ENCODE data around the gene WWOX. TPM values are rescaled to one million over a fixed set of nuclear protein-coding genes. Genes with fewer than 3 reads are reported as not detected.
A peak's percentile ranks its signal among the peaks of the same experiment; 100 is the strongest.
"Not testable (repeated sequence)": the region's sequence is repeated elsewhere in the genome, so short reads cannot be mapped to it uniquely, and the experiment has no call there.

Gene WWOX
- total and polyA plus RNA-seq, 3 experiments from 2014 or later: 17.2 to 18.6 (median 18.2) TPM

GRCh38 chr16:79245700-79246099 lies 1146.2 kb downstream of the WWOX start:
- H3K36me3 ChIP-seq (ENCODE audit: insufficient read depth, low read length); H3K4me1 ChIP-seq (ENCODE audit: insufficient read depth, low read length); H3K27ac ChIP-seq (ENCODE audit: low read depth, low read length); H3K4me3 ChIP-seq (ENCODE audit: low read length); DNase-seq; H3K9me3 ChIP-seq (ENCODE audit: low read length); H3K27ac Mint-ChIP-seq; H3K9me3 Mint-ChIP-seq; CTCF ChIA-PET; H3K27me3 Mint-ChIP-seq; H3K4me1 Mint-ChIP-seq; H3K36me3 Mint-ChIP-seq; H3K4me3 Mint-ChIP-seq; H3K27me3 ChIP-seq (ENCODE audit: insufficient read depth, low read length, poor library complexity, severe bottlenecking); POLR2A ChIA-PET: not testable (repeated sequence)

GRCh38 chr16:79247386-79247785 lies 1147.9 kb downstream of the WWOX start:
- POLR2A ChIA-PET: no interaction called here

GRCh38 chr16:79248351-79248750 lies 1148.9 kb downstream of the WWOX start:
- H3K36me3 ChIP-seq (ENCODE audit: insufficient read depth, low read length): no peaks in the 10 kb centered on the region
- H3K27ac ChIP-seq (ENCODE audit: low read depth, low read length): no peak overlapping the region
- no peak overlapping the region for H3K27ac Mint-ChIP-seq
- peaks cover 0 to 2% (median 0%) of the 10 kb centered on the region in 5 donors for H3K9me3 Mint-ChIP-seq
- no peak for DNase-seq
- peaks cover 0 to 3% of the 10 kb centered on the region in 2 donors for H3K27me3 Mint-ChIP-seq
- POLR2A ChIA-PET: no interaction called here
- no peak overlapping the region for H3K4me3 Mint-ChIP-seq
- no peaks in the 10 kb centered on the region for H3K4me1 Mint-ChIP-seq
- CTCF ChIA-PET: no interaction called here
- H3K4me1 ChIP-seq (ENCODE audit: insufficient read depth, low read length): no peaks in the 10 kb centered on the region
- no peaks in the 10 kb centered on the region for H3K36me3 Mint-ChIP-seq
- no peaks in the 10 kb centered on the region for H3K27me3 ChIP-seq (ENCODE audit: insufficient read depth, low read length, poor library complexity, severe bottlenecking)
- no peak overlapping the region for H3K4me3 ChIP-seq (ENCODE audit: low read length)
- H3K9me3 ChIP-seq (ENCODE audit: low read length): no peaks in the 10 kb centered on the region

More at GRCh38 chr16:79247386-79247785, 1147.9 kb downstream of the WWOX start:
- H3K4me1 ChIP-seq (ENCODE audit: insufficient read depth, low read length): no peaks in the 10 kb centered on the region
- CTCF ChIA-PET: no interaction called here
- H3K27ac Mint-ChIP-seq: peak overlapping the region in 1 of 8 donors; percentile 43
- peaks cover 0 to 3% (median 0%) of the 10 kb centered on the region in 3 donors for H3K36me3 Mint-ChIP-seq
- no peaks in the 10 kb centered on the region for H3K9me3 ChIP-seq (ENCODE audit: low read length)
- H3K9me3 Mint-ChIP-seq: peaks cover 0 to 2% (median 0%) of the 10 kb centered on the region in 5 donors
- no peaks in the 10 kb centered on the region for H3K4me1 Mint-ChIP-seq
- no peak for DNase-seq
- no peak overlapping the region for H3K4me3 ChIP-seq (ENCODE audit: low read length)
- no peak overlapping the region for H3K4me3 Mint-ChIP-seq
- no peaks in the 10 kb centered on the region for H3K36me3 ChIP-seq (ENCODE audit: insufficient read depth, low read length)
- H3K27me3 ChIP-seq (ENCODE audit: insufficient read depth, low read length, poor library complexity, severe bottlenecking): no peaks in the 10 kb centered on the region
- peaks cover 0 to 3% of the 10 kb centered on the region in 2 donors for H3K27me3 Mint-ChIP-seq
- no peak overlapping the region for H3K27ac ChIP-seq (ENCODE audit: low read depth, low read length)

- Mint-ChIP-seq H3K27ac (no peak overlapping the region), H3K36me3 (no peaks in the 10 kb centered on the region), H3K9me3 (no peaks in the 10 kb centered on the region), H3K4me3 (no peak overlapping the region), H3K27me3 (peaks cover 0 to 3% of the 10 kb centered on the region in 2 donors), H3K4me1 (no peaks in the 10 kb centered on the region)
- Histone ChIP-seq H3K4me1 (ENCODE audit: insufficient read depth, low read length) (no peaks in the 10 kb centered on the region), H3K9me3 (ENCODE audit: low read length) (no peaks in the 10 kb centered on the region), H3K27ac (ENCODE audit: low read depth, low read length) (no peak overlapping the region), H3K36me3 (ENCODE audit: insufficient read depth, low read length) (no peaks in the 10 kb centered on the region), H3K27me3 (ENCODE audit: insufficient read depth, low read length, poor library complexity, severe bottlenecking) (no peaks in the 10 kb centered on the region), H3K4me3 (ENCODE audit: low read length) (no peak overlapping the region)
- no peak for DNase-seq
- POLR2A ChIA-PET: no interaction called here
- CTCF ChIA-PET: no interaction called here
Measured at GRCh38 chr16:79250502-79251098, 1151.1 kb downstream of the WWOX start.

- Histone ChIP-seq H3K27me3 (ENCODE audit: insufficient read depth, low read length, poor library complexity, severe bottlenecking) (no peaks in the 10 kb centered on the region), H3K4me3 (ENCODE audit: low read length) (no peak overlapping the region), H3K36me3 (ENCODE audit: insufficient read depth, low read length) (no peaks in the 10 kb centered on the region), H3K9me3 (ENCODE audit: low read length) (no peaks in the 10 kb centered on the region), H3K27ac (ENCODE audit: low read depth, low read length) (no peak overlapping the region), H3K4me1 (ENCODE audit: insufficient read depth, low read length) (no peaks in the 10 kb centered on the region)
- Mint-ChIP-seq H3K4me3 (no peak overlapping the region), H3K27ac (no peak overlapping the region), H3K36me3 (no peaks in the 10 kb centered on the region), H3K27me3 (no peaks in the 10 kb centered on the region), H3K9me3 (peaks cover 0 to 2% (median 0%) of the 10 kb centered on the region in 5 donors), H3K4me1 (peaks cover 0 to 9% (median 0%) of the 10 kb centered on the region in 3 donors)
- ChIA-PET POLR2A (no interaction called here), CTCF (no interaction called here)
- no peak for DNase-seq
Measured at GRCh38 chr16:79253100-79253631, 1153.7 kb downstream of the WWOX start.

GRCh38 chr16:79257953-79258490 lies 1158.6 kb downstream of the WWOX start:
- Histone ChIP-seq H3K9me3 (ENCODE audit: low read length) (no peaks in the 10 kb centered on the region), H3K27ac (ENCODE audit: low read depth, low read length) (no peak overlapping the region), H3K27me3 (ENCODE audit: insufficient read depth, low read length, poor library complexity, severe bottlenecking) (no peaks in the 10 kb centered on the region), H3K36me3 (ENCODE audit: insufficient read depth, low read length) (no peaks in the 10 kb centered on the region), H3K4me1 (ENCODE audit: insufficient read depth, low read length) (no peaks in the 10 kb centered on the region), H3K4me3 (ENCODE audit: low read length) (no peak overlapping the region)
- peaks cover 7 to 16% (median 8%) of the 10 kb centered on the region in 3 donors for H3K4me1 Mint-ChIP-seq
- peaks cover 0 to 2% (median 0%) of the 10 kb centered on the region in 5 donors for H3K9me3 Mint-ChIP-seq
- peak overlapping the region in 3 of 8 donors; percentile 28 to 61 (median 39) for H3K27ac Mint-ChIP-seq
- no peaks in the 10 kb centered on the region for H3K36me3 Mint-ChIP-seq
- CTCF ChIA-PET: no interaction called here
- POLR2A ChIA-PET: interaction anchor here (0.7 kb wide), 1 partner anchor 58 kb away, joined by 3 read pairs; no protein-coding TSS in a partner anchor
- H3K27me3 Mint-ChIP-seq: no peaks in the 10 kb centered on the region
- DNase-seq: no peak
- no peak overlapping the region for H3K4me3 Mint-ChIP-seq

- Mint-ChIP-seq H3K27ac (peak overlapping the region in 1 of 8 donors; percentile 18), H3K4me1 (peaks cover 7 to 16% (median 8%) of the 10 kb centered on the region in 3 donors)
- H3K36me3 ChIP-seq (ENCODE audit: insufficient read depth, low read length); H3K27me3 ChIP-seq (ENCODE audit: insufficient read depth, low read length, poor library complexity, severe bottlenecking); H3K4me3 ChIP-seq (ENCODE audit: low read length); H3K27me3 Mint-ChIP-seq; POLR2A ChIA-PET; H3K36me3 Mint-ChIP-seq; H3K27ac ChIP-seq (ENCODE audit: low read depth, low read length); DNase-seq; H3K4me1 ChIP-seq (ENCODE audit: insufficient read depth, low read length); H3K9me3 Mint-ChIP-seq; H3K9me3 ChIP-seq (ENCODE audit: low read length); H3K4me3 Mint-ChIP-seq: not testable (repeated sequence)
- CTCF ChIA-PET: interaction anchor here (0.8 to 1.8 kb wide), 5 partner anchors 10 to 340 kb away, joined by 3 to 9 read pairs (median 3); partner anchors contain the start of gene MAF
Measured at GRCh38 chr16:79260890-79261289, 1161.4 kb downstream of the WWOX start.

- no peaks in the 10 kb centered on the region for H3K4me1 ChIP-seq (ENCODE audit: insufficient read depth, low read length)
- H3K9me3 ChIP-seq (ENCODE audit: low read length): no peaks in the 10 kb centered on the region
- H3K27me3 ChIP-seq (ENCODE audit: insufficient read depth, low read length, poor library complexity, severe bottlenecking): no peaks in the 10 kb centered on the region
- POLR2A ChIA-PET: no interaction called here
- Mint-ChIP-seq H3K4me1 (peaks cover 10 to 19% (median 10%) of the 10 kb centered on the region in 3 donors), H3K9me3 (peaks cover 0 to 2% (median 0%) of the 10 kb centered on the region in 5 donors), H3K27ac (no peak overlapping the region), H3K4me3 (no peak overlapping the region), H3K36me3 (no peaks in the 10 kb centered on the region), H3K27me3 (no peaks in the 10 kb centered on the region)
- no peak overlapping the region for H3K27ac ChIP-seq (ENCODE audit: low read depth, low read length)
- no peak overlapping the region for H3K4me3 ChIP-seq (ENCODE audit: low read length)
- H3K36me3 ChIP-seq (ENCODE audit: insufficient read depth, low read length): no peaks in the 10 kb centered on the region
- peak in 2 of 5 donors; percentile 19 to 59 for DNase-seq
- CTCF ChIA-PET: interaction anchor here (0.8 to 1.8 kb wide), 4 partner anchors 10 to 340 kb away, joined by 3 to 9 read pairs (median 5); partner anchors contain the start of gene MAF
Measured at GRCh38 chr16:79261481-79261940, 1162.1 kb downstream of the WWOX start.
